Measurements from ENCODE around the gene PRDM5. TPM values are rescaled to one million over a fixed set of nuclear protein-coding genes. Genes with fewer than 3 reads are reported as not detected.

The PRDM5 gene
- total RNA-seq, 1 donor from 2014 or later, result 16.6 TPM

GRCh38 chr4:120897981-120898719 is 24.4 kb downstream of the PRDM5 start:
- peaks cover 2% of the 10 kb centered on the region for H3K4me1 Mint-ChIP-seq (ENCODE audit: low read depth, unreplicated experiment)
- H3K36me3 Mint-ChIP-seq (ENCODE audit: unreplicated experiment), result peaks cover 4% of the 10 kb centered on the region
- no peak for DNase-seq
- H3K4me3 Mint-ChIP-seq (ENCODE audit: unreplicated experiment), result no peak overlapping the region
- no peaks in the 10 kb centered on the region for H3K27me3 Mint-ChIP-seq (ENCODE audit: unreplicated experiment)
- no peaks in the 10 kb centered on the region for H3K9me3 Mint-ChIP-seq (ENCODE audit: unreplicated experiment)
- TF ChIP-seq CTCF (IDR thresholded peaks at IDR 0.05; ENCODE audit: partially characterized antibody, unreplicated experiment), result no peak
- no peak overlapping the region for H3K27ac Mint-ChIP-seq (ENCODE audit: unreplicated experiment)

GRCh38 chr4:120895554-120895953 is 27.0 kb downstream of the PRDM5 start:
- no peak for DNase-seq
- Mint-ChIP-seq H3K9me3 (ENCODE audit: unreplicated experiment) (peaks cover 3% of the 10 kb centered on the region), H3K4me3 (ENCODE audit: unreplicated experiment) (no peak overlapping the region), H3K36me3 (ENCODE audit: unreplicated experiment) (peaks cover 5% of the 10 kb centered on the region), H3K27ac (ENCODE audit: unreplicated experiment) (no peak overlapping the region), H3K27me3 (ENCODE audit: unreplicated experiment) (peaks cover 2% of the 10 kb centered on the region), H3K4me1 (ENCODE audit: low read depth, unreplicated experiment) (peaks cover 2% of the 10 kb centered on the region)
- TF ChIP-seq CTCF (IDR thresholded peaks at IDR 0.05; ENCODE audit: partially characterized antibody, unreplicated experiment), result no peak

GRCh38 chr4:120893314-120893713 is 29.2 kb downstream of the PRDM5 start:
- Mint-ChIP-seq H3K4me3 (ENCODE audit: unreplicated experiment) (no peak overlapping the region), H3K4me1 (ENCODE audit: low read depth, unreplicated experiment) (peaks cover 2% of the 10 kb centered on the region), H3K36me3 (ENCODE audit: unreplicated experiment) (peaks cover 13% of the 10 kb centered on the region), H3K27ac (ENCODE audit: unreplicated experiment) (peak overlapping the region; percentile 56), H3K27me3 (ENCODE audit: unreplicated experiment) (peaks cover 2% of the 10 kb centered on the region), H3K9me3 (ENCODE audit: unreplicated experiment) (peaks cover 3% of the 10 kb centered on the region)
- no peak for DNase-seq
- TF ChIP-seq CTCF (IDR thresholded peaks at IDR 0.05; ENCODE audit: partially characterized antibody, unreplicated experiment), result no peak

GRCh38 chr4:120886191-120886590 is 36.3 kb downstream of the PRDM5 start:
- no peak for DNase-seq
- peaks cover 4% of the 10 kb centered on the region for H3K9me3 Mint-ChIP-seq (ENCODE audit: unreplicated experiment)
- no peak overlapping the region for H3K27ac Mint-ChIP-seq (ENCODE audit: unreplicated experiment)
- no peak overlapping the region for H3K4me3 Mint-ChIP-seq (ENCODE audit: unreplicated experiment)
- H3K4me1 Mint-ChIP-seq (ENCODE audit: low read depth, unreplicated experiment), result no peaks in the 10 kb centered on the region
- peaks cover 8% of the 10 kb centered on the region for H3K36me3 Mint-ChIP-seq (ENCODE audit: unreplicated experiment)
- TF ChIP-seq CTCF (IDR thresholded peaks at IDR 0.05; ENCODE audit: partially characterized antibody, unreplicated experiment), result no peak
- peaks cover 2% of the 10 kb centered on the region for H3K27me3 Mint-ChIP-seq (ENCODE audit: unreplicated experiment)

- DNase-seq, result no peak
- peaks cover 1% of the 10 kb centered on the region for H3K9me3 Mint-ChIP-seq (ENCODE audit: unreplicated experiment)
- H3K27ac Mint-ChIP-seq (ENCODE audit: unreplicated experiment), result no peak overlapping the region
- no peaks in the 10 kb centered on the region for H3K27me3 Mint-ChIP-seq (ENCODE audit: unreplicated experiment)
- no peaks in the 10 kb centered on the region for H3K4me1 Mint-ChIP-seq (ENCODE audit: low read depth, unreplicated experiment)
- no peak for TF ChIP-seq CTCF (IDR thresholded peaks at IDR 0.05; ENCODE audit: partially characterized antibody, unreplicated experiment)
- peaks cover 3% of the 10 kb centered on the region for H3K36me3 Mint-ChIP-seq (ENCODE audit: unreplicated experiment)
- H3K4me3 Mint-ChIP-seq (ENCODE audit: unreplicated experiment), result no peak overlapping the region
Measured at GRCh38 chr4:120881846-120882245, 40.7 kb downstream of the PRDM5 start.

All from glutamatergic neuron (in vitro differentiated cells).